ENCODE measurements around the gene DUS1L.

The DUS1L gene

GRCh38 chr17:82087961-82088837 lies 22.6 kb upstream of the DUS1L start:
- DNase-seq: no peak

GRCh38 chr17:82086941-82087906 lies 21.6 kb upstream of the DUS1L start:
- DNase-seq: no peak

GRCh38 chr17:82085931-82086764 lies 20.5 kb upstream of the DUS1L start:
- no peak for DNase-seq

- no peak for DNase-seq
These were observed 19.6 kb upstream of the DUS1L start for GRCh38 chr17:82085031-82085861.

GRCh38 chr17:82084373-82085030 lies 18.9 kb upstream of the DUS1L start:
- DNase-seq: no peak

GRCh38 chr17:82083533-82084359 lies 18.1 kb upstream of the DUS1L start:
- no peak for DNase-seq

GRCh38 chr17:82083009-82083408 lies 17.4 kb upstream of the DUS1L start:
- no peak for DNase-seq

- no peak for DNase-seq
These were observed 16.9 kb upstream of the DUS1L start for GRCh38 chr17:82082456-82082855.

GRCh38 chr17:82081966-82082365 lies 16.4 kb upstream of the DUS1L start:
- DNase-seq: no peak

- no peak for DNase-seq
These were observed 15.9 kb upstream of the DUS1L start for GRCh38 chr17:82081546-82081945.

- DNase-seq: no peak
These were observed 15.3 kb upstream of the DUS1L start for GRCh38 chr17:82080789-82081464.

GRCh38 chr17:82080048-82080788 lies 14.6 kb upstream of the DUS1L start:
- no peak for DNase-seq

- DNase-seq: no peak
These were observed 13.5 kb upstream of the DUS1L start for GRCh38 chr17:82079001-82079677.

GRCh38 chr17:82078433-82078832 lies 12.8 kb upstream of the DUS1L start:
- DNase-seq: no peak

GRCh38 chr17:82077617-82078358 lies 12.2 kb upstream of the DUS1L start:
- DNase-seq: no peak

- no peak for DNase-seq
These were observed 11.4 kb upstream of the DUS1L start for GRCh38 chr17:82076785-82077591.
